GM10248 (cell line): Measurements from ENCODE around the gene SYF2.

Experiments
- CTCF ChIA-PET: fragments of 300-600 bp; sonication (Branson Sonifier 250); formaldehyde crosslinking; extraction: SDS; loops from one replicate; lab custom pipeline; 2021; ENCODE audit warnings: antibody characterized with exemption; lab: Yijun Ruan, JAX
- POLR2A ChIA-PET: fragments of 350-650 bp; sonication (Branson Sonifier 250); formaldehyde crosslinking; extraction: SDS; loops from one replicate; lab custom pipeline; 2020; ENCODE audit warnings: antibody characterized with exemption; lab: Yijun Ruan, JAX
- DNase-seq: peaks from one replicate; pipeline ENCODE4 v3.0.0; 2012; ENCODE audit errors: extremely low spot score
- CTCF ChIP-seq: IDR thresholded peaks from 2 replicates; pipeline ENCODE4 v1.5.1; 2012; ENCODE audit warnings: mild to moderate bottlenecking, low read depth; ENCODE audit errors: extremely low read depth, missing control alignments, control extremely low read depth

Gene SYF2

GRCh38 chr1:25174730-25175612, 57.3 kb downstream of the SYF2 start:
- TF ChIP-seq CTCF, result no peak
- ChIA-PET POLR2A (no interaction called here), CTCF (no interaction called here)
- DNase-seq, result no peak

- no peak for DNase-seq
- no peak for TF ChIP-seq CTCF
- POLR2A ChIA-PET, result no interaction called here
- CTCF ChIA-PET, result no interaction called here
These were observed 58.0 kb downstream of the SYF2 start for GRCh38 chr1:25174363-25174729.

- TF ChIP-seq CTCF, result no peak
- ChIA-PET CTCF (no interaction called here), POLR2A (no interaction called here)
- DNase-seq, result no peak
These were observed 58.4 kb downstream of the SYF2 start for GRCh38 chr1:25173809-25174340.
